Epithelial cell of umbilical artery (primary cell): Measurements from ENCODE around the gene NUTM2B. TPM values are rescaled to one million over a fixed set of nuclear protein-coding genes. Genes with fewer than 3 reads are reported as not detected.

Experiments used
- total RNA-seq: library from RNA; depleted of rRNA; stranded (reverse); fragments of >200 nt; gene quantifications from 2 replicates; pipeline ENCODE4 v1.2.3, GENCODE V29; 2014

The NUTM2B gene, protein sequence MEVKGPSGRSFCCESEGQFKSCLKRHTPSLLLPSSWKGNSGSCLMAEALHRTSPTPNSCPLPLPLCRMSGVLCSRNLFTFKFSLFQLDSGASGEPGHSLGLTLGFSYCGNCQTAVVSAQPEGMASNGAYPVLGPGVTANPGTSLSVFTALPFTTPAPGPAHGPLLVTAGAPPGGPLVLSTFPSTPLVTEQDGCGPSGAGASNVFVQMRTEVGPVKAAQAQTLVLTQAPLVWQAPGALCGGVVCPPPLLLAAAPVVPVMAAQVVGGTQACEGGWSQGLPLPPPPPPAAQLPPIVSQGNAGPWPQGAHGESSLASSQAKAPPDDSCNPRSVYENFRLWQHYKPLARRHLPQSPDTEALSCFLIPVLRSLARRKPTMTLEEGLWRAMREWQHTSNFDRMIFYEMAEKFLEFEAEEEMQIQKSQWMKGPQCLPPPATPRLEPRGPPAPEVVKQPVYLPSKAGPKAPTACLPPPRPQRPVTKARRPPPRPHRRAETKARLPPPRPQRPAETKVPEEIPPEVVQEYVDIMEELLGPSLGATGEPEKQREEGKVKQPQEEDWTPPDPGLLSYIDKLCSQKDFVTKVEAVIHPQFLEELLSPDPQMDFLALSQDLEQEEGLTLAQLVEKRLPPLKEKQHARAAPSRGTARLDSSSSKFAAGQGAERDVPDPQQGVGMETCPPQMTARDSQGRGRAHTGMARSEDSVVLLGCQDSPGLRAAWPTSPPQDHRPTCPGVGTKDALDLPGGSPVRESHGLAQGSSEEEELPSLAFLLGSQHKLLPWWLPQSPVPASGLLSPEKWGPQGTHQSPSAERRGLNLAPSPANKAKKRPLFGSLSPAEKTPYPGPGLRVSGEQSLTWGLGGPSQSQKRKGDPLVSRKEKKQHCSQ
- total RNA-seq, result under 0.01 and 0.15 TPM in 2 replicates

DNA sequence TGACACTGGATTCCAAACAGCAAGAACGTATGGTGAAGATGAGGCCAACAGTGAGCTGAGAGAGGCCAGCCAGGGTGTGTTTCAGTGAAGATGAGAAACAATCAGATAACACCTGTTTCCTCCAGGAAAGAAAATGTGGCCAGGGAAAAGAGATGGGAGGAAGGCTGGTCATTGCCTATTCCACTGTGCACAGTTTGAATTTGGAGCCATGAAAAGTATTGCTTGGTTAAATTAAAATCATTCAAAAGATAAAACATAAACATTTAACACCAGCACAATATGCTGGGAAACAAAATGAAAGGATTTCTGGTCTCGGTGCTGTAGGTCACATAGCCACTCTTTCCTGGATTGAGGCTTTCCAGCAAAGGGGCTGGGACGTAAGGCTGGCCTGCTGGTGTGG is at the start of gene NUTM2B:
NUTM2B (plus strand) TSS at position 301 of the 400 bp plus-strand sequence. CDS start 383 bp downstream, outside the sequence.

Other genes with a start within 250 kb of the NUTM2B start
- 0.30 and 0.65 TPM in 2 replicates for gene EIF5AL1, start 190.7 kb upstream of the NUTM2B start, total RNA-seq
- not detected in 2 replicates for gene SFTPA2, start 142.8 kb upstream of the NUTM2B start, total RNA-seq
- gene SFTPA1, start 92.3 kb upstream of the NUTM2B start, total RNA-seq, result not detected in 2 replicates
- under 0.01 TPM in 1 of 2 replicates, not detected in the other for gene NUTM2E, start 123.5 kb downstream of the NUTM2B start, total RNA-seq
- gene SFTPD, start 245.9 kb downstream of the NUTM2B start, total RNA-seq, result not detected in 2 replicates